Loucy (cell line): Measurements from ENCODE around the gene DNAJB13.

Experiments used
- H2AFZ ChIP-seq: fragments of 200-600 bp; sonication (generic); 2 replicates; pipeline ENCODE4 v1.6.0; 2016; ENCODE audit warnings: antibody characterized with exemption, mild to moderate bottlenecking, low read length, moderate library complexity
- H3F3A ChIP-seq: fragments of 200-600 bp; 2 replicates; pipeline ENCODE4 v1.6.0; 2016; ENCODE audit warnings: antibody characterized with exemption, low read depth, mild to moderate bottlenecking
- H3K27me3 ChIP-seq: fragments of 200-600 bp; sonication (generic); 2 replicates; pipeline ENCODE4 v1.6.1; 2014; ENCODE audit warnings: low read length, mild to moderate bottlenecking; ENCODE audit not compliant: insufficient read depth, poor library complexity, severe bottlenecking
- H3K36me3 ChIP-seq: fragments of 200-600 bp; sonication (generic); 2 replicates; pipeline ENCODE4 v1.6.1; 2016; ENCODE audit warnings: low read length; ENCODE audit not compliant: insufficient read depth
- H3K4me1 ChIP-seq: fragments of 200-600 bp; sonication (generic); 2 replicates; pipeline ENCODE4 v1.5.1; 2014; ENCODE audit warnings: low read length, mild to moderate bottlenecking; ENCODE audit not compliant: insufficient read depth, poor library complexity, severe bottlenecking
- H3K4me2 ChIP-seq: fragments of 200-600 bp; sonication (generic); 2 replicates; pipeline ENCODE4 v1.6.0; 2014; ENCODE audit warnings: antibody characterized with exemption, low read length, low read depth, mild to moderate bottlenecking; ENCODE audit not compliant: poor library complexity, severe bottlenecking
- H3K4me3 ChIP-seq: fragments of 200-600 bp; sonication (generic); 2 replicates; pipeline ENCODE4 v1.5.1; 2014; ENCODE audit warnings: low read length, mild to moderate bottlenecking, mixed read lengths; ENCODE audit not compliant: poor library complexity, severe bottlenecking
- H3K79me2 ChIP-seq: fragments of 200-600 bp; sonication (generic); 2 replicates; pipeline ENCODE4 v1.6.1; 2014; ENCODE audit warnings: low read length; ENCODE audit not compliant: insufficient read depth
- H3K9ac ChIP-seq: fragments of 200-600 bp; sonication (generic); 2 replicates; pipeline ENCODE4 v1.6.0; 2014; ENCODE audit warnings: mild to moderate bottlenecking, low read depth, low read length, moderate library complexity; ENCODE audit not compliant: poor library complexity, severe bottlenecking
- H3K9me2 ChIP-seq: fragments of 200-600 bp; sonication (generic); replicated peaks from 2 replicates; pipeline ENCODE4 v1.6.1; 2016; ENCODE audit warnings: low read depth, low read length, mixed read lengths
- H3K9me3 ChIP-seq: fragments of 200-600 bp; sonication (generic); 2 replicates; pipeline ENCODE4 v1.6.1; 2014; ENCODE audit warnings: mild to moderate bottlenecking, antibody characterized with exemption, low read length, low read depth; ENCODE audit not compliant: insufficient read depth
- H4K20me1 ChIP-seq: fragments of 200-600 bp; sonication (generic); 2 replicates; pipeline ENCODE4 v1.6.0; 2014; ENCODE audit warnings: antibody characterized with exemption, low read length, mild to moderate bottlenecking; ENCODE audit not compliant: insufficient read depth, poor library complexity, severe bottlenecking
- CTCF ChIP-seq: fragments of 200-600 bp; sonication (generic); conservative IDR thresholded peaks from 2 replicates; pipeline ENCODE4 v1.5.1; 2014; ENCODE audit warnings: mild to moderate bottlenecking, antibody characterized with exemption, low read length
- EZH2phosphoT487 ChIP-seq: fragments of 200-600 bp; IDR thresholded peaks from 2 replicates; pipeline ENCODE4 v1.6.1; 2018; ENCODE audit warnings: antibody characterized with exemption, mild to moderate bottlenecking, moderate library complexity, borderline replicate concordance

The DNAJB13 gene

GRCh38 chr11:73946798-73947458, 3.9 kb upstream of the DNAJB13 start:
- Histone ChIP-seq H3K36me3 (no peaks in the 10 kb centered on the region), H2AFZ (no peak overlapping the region), H3K9ac (no peak overlapping the region), H3K4me1 (no peaks in the 10 kb centered on the region), H3K4me2 (no peak overlapping the region), H3K27me3 (no peaks in the 10 kb centered on the region), H3K4me3 (no peak overlapping the region), H3K9me3 (no peaks in the 10 kb centered on the region), H3K79me2 (no peaks in the 10 kb centered on the region), H3K9me2 (no peaks in the 10 kb centered on the region), H3F3A (no peaks in the 10 kb centered on the region), H4K20me1 (no peaks in the 10 kb centered on the region)
- TF ChIP-seq CTCF (no peak), EZH2phosphoT487 (no peak)

- Histone ChIP-seq H3K4me3 (no peak overlapping the region), H3K79me2 (no peaks in the 10 kb centered on the region), H3K4me2 (no peak overlapping the region), H3K9me3 (no peaks in the 10 kb centered on the region), H3K9me2 (no peaks in the 10 kb centered on the region), H3K9ac (no peak overlapping the region), H2AFZ (no peak overlapping the region), H4K20me1 (no peaks in the 10 kb centered on the region), H3F3A (no peaks in the 10 kb centered on the region), H3K27me3 (no peaks in the 10 kb centered on the region), H3K4me1 (no peaks in the 10 kb centered on the region), H3K36me3 (no peaks in the 10 kb centered on the region)
- TF ChIP-seq CTCF (no peak), EZH2phosphoT487 (no peak)
Observed at GRCh38 chr11:73949246-73949645, 1.6 kb upstream of the DNAJB13 start.

- Histone ChIP-seq H3K27me3 (no peaks in the 10 kb centered on the region), H3K9me2 (no peaks in the 10 kb centered on the region), H4K20me1 (no peaks in the 10 kb centered on the region), H2AFZ (no peak overlapping the region), H3K4me2 (no peak overlapping the region), H3K36me3 (no peaks in the 10 kb centered on the region), H3K9ac (no peak overlapping the region), H3F3A (no peaks in the 10 kb centered on the region), H3K4me1 (no peaks in the 10 kb centered on the region), H3K79me2 (no peaks in the 10 kb centered on the region), H3K4me3 (no peak overlapping the region), H3K9me3 (no peaks in the 10 kb centered on the region)
- TF ChIP-seq EZH2phosphoT487, result no peak
- TF ChIP-seq CTCF, result no peak
Observed at GRCh38 chr11:73949912-73950311, 914 bp upstream of the DNAJB13 start.
